Endothelial cell of umbilical vein (primary cell): Measurements from ENCODE around the gene ULK4.

Experiments used
- EZH2 ChIP-seq: IDR thresholded peaks from 2 replicates; pipeline ENCODE4 v1.6.1; 2012; ENCODE audit warnings: borderline replicate concordance, low read depth, mild to moderate bottlenecking, moderate library complexity, low read length, inconsistent platforms; ENCODE audit not compliant: severe bottlenecking
- GATA2 ChIP-seq: IDR thresholded peaks from 2 replicates; pipeline ENCODE4 v1.7.0; 2011; ENCODE audit warnings: low read depth, mild to moderate bottlenecking, moderate library complexity, mixed read lengths, low read length; ENCODE audit not compliant: insufficient read length, insufficient read depth
- POLR2A ChIP-seq: IDR thresholded peaks from 2 replicates; pipeline ENCODE4 v1.6.1; 2012; ENCODE audit warnings: low read depth, mild to moderate bottlenecking, control low read depth, low read length
- TF ChIP-seq, protein P1 (sequence below), 2 donors: IDR thresholded peaks; 1 replicate in 1 of 2; 2 replicates in 1 of 2; pipeline ENCODE4 v1.5.1; 2011; ENCODE audit warnings: low read length in 2 of 2, mild to moderate bottlenecking in 2 of 2, moderate library complexity in 2 of 2, control low read depth in 1 of 2, inconsistent platforms in 1 of 2, low read depth in 1 of 2; ENCODE audit not compliant: insufficient read depth in 1 of 2; ENCODE audit errors: extremely low read depth in 1 of 2
- TF ChIP-seq, protein P2 (sequence below): IDR thresholded peaks from 2 replicates; pipeline ENCODE4 v1.6.1; 2011; ENCODE audit not compliant: insufficient read depth, insufficient read length

DNA sequence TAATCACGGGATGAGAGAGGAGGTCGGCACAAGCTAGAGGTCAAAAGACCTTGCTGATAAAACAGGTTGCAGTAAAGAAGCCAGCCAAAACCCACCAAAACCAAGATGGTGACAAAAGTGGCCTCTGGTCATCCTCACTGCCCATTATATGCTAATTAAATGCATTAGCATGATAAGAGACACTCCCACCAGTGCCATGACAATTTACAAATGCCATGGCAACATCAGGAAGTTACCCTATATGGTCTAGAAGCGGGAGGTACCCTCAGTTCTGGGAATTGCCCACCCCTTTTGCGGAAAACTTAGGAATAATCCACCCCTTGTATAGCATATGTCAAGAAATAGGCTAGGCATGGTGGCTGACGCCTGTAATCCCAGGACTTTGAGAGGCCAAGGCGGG, 4.3 kb upstream of the ULK4 start:
- TF ChIP-seq, protein P1, sequence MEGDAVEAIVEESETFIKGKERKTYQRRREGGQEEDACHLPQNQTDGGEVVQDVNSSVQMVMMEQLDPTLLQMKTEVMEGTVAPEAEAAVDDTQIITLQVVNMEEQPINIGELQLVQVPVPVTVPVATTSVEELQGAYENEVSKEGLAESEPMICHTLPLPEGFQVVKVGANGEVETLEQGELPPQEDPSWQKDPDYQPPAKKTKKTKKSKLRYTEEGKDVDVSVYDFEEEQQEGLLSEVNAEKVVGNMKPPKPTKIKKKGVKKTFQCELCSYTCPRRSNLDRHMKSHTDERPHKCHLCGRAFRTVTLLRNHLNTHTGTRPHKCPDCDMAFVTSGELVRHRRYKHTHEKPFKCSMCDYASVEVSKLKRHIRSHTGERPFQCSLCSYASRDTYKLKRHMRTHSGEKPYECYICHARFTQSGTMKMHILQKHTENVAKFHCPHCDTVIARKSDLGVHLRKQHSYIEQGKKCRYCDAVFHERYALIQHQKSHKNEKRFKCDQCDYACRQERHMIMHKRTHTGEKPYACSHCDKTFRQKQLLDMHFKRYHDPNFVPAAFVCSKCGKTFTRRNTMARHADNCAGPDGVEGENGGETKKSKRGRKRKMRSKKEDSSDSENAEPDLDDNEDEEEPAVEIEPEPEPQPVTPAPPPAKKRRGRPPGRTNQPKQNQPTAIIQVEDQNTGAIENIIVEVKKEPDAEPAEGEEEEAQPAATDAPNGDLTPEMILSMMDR (IDR thresholded peaks at IDR 0.05; ENCODE audit: extremely low read depth in 1 of 2, insufficient read depth in 1 of 2, low read depth in 1 of 2, low read length in 2 of 2), result no peak
- TF ChIP-seq POLR2A, result no peak
- no peak for TF ChIP-seq GATA2
- TF ChIP-seq EZH2, result no peak
- TF ChIP-seq, protein P2, sequence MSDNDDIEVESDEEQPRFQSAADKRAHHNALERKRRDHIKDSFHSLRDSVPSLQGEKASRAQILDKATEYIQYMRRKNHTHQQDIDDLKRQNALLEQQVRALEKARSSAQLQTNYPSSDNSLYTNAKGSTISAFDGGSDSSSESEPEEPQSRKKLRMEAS, result no peak
